Measurements from ENCODE around the gene P3R3URF.
A peak's percentile ranks its signal among the peaks of the same experiment; 100 is the strongest.

P3R3URF gene

DNA sequence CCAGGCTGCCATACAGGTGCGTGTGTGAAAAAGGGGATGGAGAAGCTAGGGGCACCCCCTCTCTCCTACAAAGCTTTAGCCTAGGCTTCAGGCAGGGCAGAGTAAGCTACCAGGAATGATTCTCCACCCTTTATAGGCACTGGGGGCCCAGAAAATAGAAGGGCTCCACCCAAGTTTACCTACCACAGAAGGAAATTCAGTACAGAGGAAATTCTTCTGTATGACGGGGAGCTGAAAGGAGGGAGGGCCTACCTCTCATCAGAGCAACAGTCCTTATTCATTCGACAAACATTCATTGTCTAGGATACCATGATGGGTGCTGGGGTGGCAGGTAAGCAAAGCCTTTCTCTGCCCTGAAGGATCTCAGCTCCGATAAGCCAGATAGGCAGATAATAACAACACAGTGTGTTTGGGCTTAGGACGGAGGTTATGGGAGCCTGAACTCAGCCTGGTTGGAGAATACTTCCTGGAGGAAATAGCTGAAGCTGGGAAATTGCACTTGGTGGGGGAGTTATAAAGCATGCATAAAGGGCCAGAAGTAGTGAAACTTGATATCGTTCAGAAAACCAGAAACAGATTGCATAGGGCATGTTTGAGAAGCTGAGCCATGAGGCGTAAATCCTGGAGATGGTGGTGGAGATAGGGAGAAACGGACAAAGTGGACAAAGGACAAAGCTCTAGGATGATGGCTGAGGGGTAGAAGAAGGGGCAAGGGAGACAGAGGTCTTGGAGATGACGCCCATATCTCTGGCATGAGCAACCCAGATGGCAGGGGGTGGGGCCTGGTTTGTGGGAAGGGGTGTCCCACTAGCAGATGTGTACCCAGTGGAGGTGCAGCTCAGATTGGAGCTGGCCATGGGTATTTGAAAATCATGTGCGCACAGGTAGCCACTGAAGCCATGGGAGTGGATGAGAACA, 5.3 kb upstream of the P3R3URF start:
- Histone ChIP-seq H3K4me3 (ENCODE audit: low read length in 2 of 2) (no peak overlapping the region), H3K18ac (ENCODE audit: low read length) (no peak overlapping the region), H3K23ac (ENCODE audit: low read depth, low read length, poor library complexity) (no peak overlapping the region), H2AK5ac (ENCODE audit: low read depth, low read length) (peak overlapping the region; percentile 51), H3K36me3 (replicated peaks in 1 of 2; ENCODE audit: control insufficient read depth in 2 of 2, insufficient read depth in 2 of 2, low read length in 2 of 2) (no peaks in the 10 kb centered on the region), H2BK15ac (ENCODE audit: low read length) (no peak overlapping the region), H3K4me2 (ENCODE audit: insufficient read depth, low read length, poor library complexity, severe bottlenecking) (no peak overlapping the region), H3K4ac (ENCODE audit: low read length) (no peak overlapping the region), H3K27ac (replicated peaks; ENCODE audit: low read length) (no peak overlapping the region), H2AFZ (ENCODE audit: low read length) (peak overlapping the region; percentile 3), H2BK12ac (ENCODE audit: low read length) (no peak overlapping the region), H4K91ac (ENCODE audit: low read depth, low read length, poor library complexity) (no peak overlapping the region), H3K4me1 (ENCODE audit: control insufficient read depth in 2 of 2, insufficient read depth in 1 of 2, low read depth in 1 of 2, low read length in 2 of 2) (peaks cover 2 to 10% of the 10 kb centered on the region in 2 donors), H3K27me3 (ENCODE audit: control insufficient read depth in 3 of 3, insufficient read depth in 3 of 3, low read depth in 1 of 3, low read length in 3 of 3) (no peaks in the 10 kb centered on the region), H2BK120ac (ENCODE audit: low read depth, low read length) (no peak overlapping the region), H3K14ac (ENCODE audit: low read length) (no peak overlapping the region), H3K9ac (ENCODE audit: low read depth, low read length, poor library complexity) (no peak overlapping the region), H3K79me1 (ENCODE audit: low read depth, low read length) (no peaks in the 10 kb centered on the region), H4K8ac (ENCODE audit: low read depth, low read length) (no peak overlapping the region), H2BK5ac (ENCODE audit: low read length) (no peak overlapping the region), H3K9me3 (replicated peaks in 1 of 2; ENCODE audit: control insufficient read depth in 2 of 2, insufficient read depth in 1 of 2, low read depth in 1 of 2, low read length in 2 of 2) (no peaks in the 10 kb centered on the region)
- DNase-seq (ENCODE audit: low spot score) = no peak
- no CpG with 5 or more reads among the region's 10 CpGs for WGBS, 2 donors (ENCODE audit: extremely low coverage in 2 of 2, insufficient read length in 2 of 2, insufficient replicate concordance in 1 of 2)

DNA sequence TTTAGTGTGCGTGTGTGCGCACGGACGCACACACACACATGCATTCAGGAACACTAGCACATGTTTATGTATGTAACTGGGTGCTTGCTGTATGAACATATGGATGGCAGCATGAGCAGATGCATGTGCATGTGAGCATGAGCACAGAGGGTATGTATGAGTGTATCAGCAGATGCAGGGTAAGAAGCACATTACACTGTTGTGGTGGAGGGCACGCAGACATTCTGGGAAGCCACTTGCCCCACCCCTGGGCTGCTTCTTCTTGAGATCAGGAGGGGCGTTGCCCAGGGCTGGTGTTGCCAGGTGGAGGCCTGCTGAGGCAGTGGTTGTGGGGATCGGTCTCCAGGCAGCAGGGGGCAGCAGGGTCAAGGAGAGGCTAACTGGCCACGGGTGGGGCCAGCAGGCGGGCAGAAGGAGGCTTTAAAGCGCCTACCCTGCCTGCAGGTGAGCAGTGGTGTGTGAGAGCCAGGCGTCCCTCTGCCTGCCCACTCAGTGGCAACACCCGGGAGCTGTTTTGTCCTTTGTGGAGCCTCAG, 3.9 kb upstream of the P3R3URF start:
- no peak for DNase-seq (ENCODE audit: low spot score)
- H3K14ac ChIP-seq (ENCODE audit: low read length) = no peak overlapping the region
- H4K8ac ChIP-seq (ENCODE audit: low read depth, low read length) = no peak overlapping the region
- H3K23ac ChIP-seq (ENCODE audit: low read depth, low read length, poor library complexity) = no peak overlapping the region
- no peak overlapping the region for H2BK12ac ChIP-seq (ENCODE audit: low read length)
- no peak overlapping the region for H2AFZ ChIP-seq (ENCODE audit: low read length)
- no peak overlapping the region for H3K4me3 ChIP-seq (ENCODE audit: low read length in 2 of 2)
- H3K4me2 ChIP-seq (ENCODE audit: insufficient read depth, low read length, poor library complexity, severe bottlenecking) = no peak overlapping the region
- H3K18ac ChIP-seq (ENCODE audit: low read length) = no peak overlapping the region
- no peaks in the 10 kb centered on the region for H3K9me3 ChIP-seq (replicated peaks in 1 of 2; ENCODE audit: control insufficient read depth in 2 of 2, insufficient read depth in 1 of 2, low read depth in 1 of 2, low read length in 2 of 2)
- no peak overlapping the region for H2BK5ac ChIP-seq (ENCODE audit: low read length)
- H3K36me3 ChIP-seq (replicated peaks in 1 of 2; ENCODE audit: control insufficient read depth in 2 of 2, insufficient read depth in 2 of 2, low read length in 2 of 2) = no peaks in the 10 kb centered on the region
- H2BK120ac ChIP-seq (ENCODE audit: low read depth, low read length) = no peak overlapping the region
- peaks cover 2 to 10% of the 10 kb centered on the region in 2 donors for H3K4me1 ChIP-seq (ENCODE audit: control insufficient read depth in 2 of 2, insufficient read depth in 1 of 2, low read depth in 1 of 2, low read length in 2 of 2)
- H3K79me1 ChIP-seq (ENCODE audit: low read depth, low read length) = no peaks in the 10 kb centered on the region
- H3K27ac ChIP-seq (replicated peaks; ENCODE audit: low read length) = no peak overlapping the region
- no peak overlapping the region for H2BK15ac ChIP-seq (ENCODE audit: low read length)
- no peak overlapping the region for H4K91ac ChIP-seq (ENCODE audit: low read depth, low read length, poor library complexity)
- H2AK5ac ChIP-seq (ENCODE audit: low read depth, low read length) = peak overlapping the region; percentile 30
- H3K27me3 ChIP-seq (ENCODE audit: control insufficient read depth in 3 of 3, insufficient read depth in 3 of 3, low read depth in 1 of 3, low read length in 3 of 3) = no peaks in the 10 kb centered on the region
- H3K9ac ChIP-seq (ENCODE audit: low read depth, low read length, poor library complexity) = no peak overlapping the region
- no CpG with 5 or more reads among the region's 12 CpGs for WGBS, 2 donors (ENCODE audit: extremely low coverage in 2 of 2, insufficient read length in 2 of 2, insufficient replicate concordance in 1 of 2)
- H3K4ac ChIP-seq (ENCODE audit: low read length) = no peak overlapping the region

GRCh38 chr1:46179138-46180081, 3.1 kb upstream of the P3R3URF start:
- Histone ChIP-seq H2BK120ac (ENCODE audit: low read depth, low read length) (no peak overlapping the region), H2BK15ac (ENCODE audit: low read length) (no peak overlapping the region), H3K23ac (ENCODE audit: low read depth, low read length, poor library complexity) (no peak overlapping the region), H2BK5ac (ENCODE audit: low read length) (no peak overlapping the region), H3K79me1 (ENCODE audit: low read depth, low read length) (no peaks in the 10 kb centered on the region), H3K36me3 (replicated peaks in 1 of 2; ENCODE audit: control insufficient read depth in 2 of 2, insufficient read depth in 2 of 2, low read length in 2 of 2) (no peaks in the 10 kb centered on the region), H3K9ac (ENCODE audit: low read depth, low read length, poor library complexity) (no peak overlapping the region), H2AFZ (ENCODE audit: low read length) (peak overlapping the region; percentile 91), H3K9me3 (replicated peaks in 1 of 2; ENCODE audit: control insufficient read depth in 2 of 2, insufficient read depth in 1 of 2, low read depth in 1 of 2, low read length in 2 of 2) (no peaks in the 10 kb centered on the region), H2AK5ac (ENCODE audit: low read depth, low read length) (no peak overlapping the region), H3K18ac (ENCODE audit: low read length) (no peak overlapping the region), H3K4me1 (ENCODE audit: control insufficient read depth in 2 of 2, insufficient read depth in 1 of 2, low read depth in 1 of 2, low read length in 2 of 2) (peaks cover 9 to 10% of the 10 kb centered on the region in 2 donors), H3K27ac (replicated peaks; ENCODE audit: low read length) (no peak overlapping the region), H4K8ac (ENCODE audit: low read depth, low read length) (no peak overlapping the region), H2BK12ac (ENCODE audit: low read length) (no peak overlapping the region), H3K27me3 (ENCODE audit: control insufficient read depth in 3 of 3, insufficient read depth in 3 of 3, low read depth in 1 of 3, low read length in 3 of 3) (no peaks in the 10 kb centered on the region), H3K4me3 (ENCODE audit: low read length in 2 of 2) (no peak overlapping the region), H3K4ac (ENCODE audit: low read length) (no peak overlapping the region), H3K14ac (ENCODE audit: low read length) (no peak overlapping the region), H3K4me2 (ENCODE audit: insufficient read depth, low read length, poor library complexity, severe bottlenecking) (no peak overlapping the region), H4K91ac (ENCODE audit: low read depth, low read length, poor library complexity) (no peak overlapping the region)
- DNase-seq (ENCODE audit: low spot score) = peak; percentile 86
- WGBS, 2 donors (ENCODE audit: extremely low coverage in 2 of 2, insufficient read length in 2 of 2, insufficient replicate concordance in 1 of 2) = no CpG with 5 or more reads among the region's 10 CpGs

All from neuronal stem cell (in vitro differentiated cells).